ENCODE results near the gene CHD1L. TPM values are rescaled to one million over a fixed set of nuclear protein-coding genes. Genes with fewer than 3 reads are reported as not detected.

CHD1L gene
- total RNA-seq, 1 experiment from 2014 or later: 64.2 TPM

DNA sequence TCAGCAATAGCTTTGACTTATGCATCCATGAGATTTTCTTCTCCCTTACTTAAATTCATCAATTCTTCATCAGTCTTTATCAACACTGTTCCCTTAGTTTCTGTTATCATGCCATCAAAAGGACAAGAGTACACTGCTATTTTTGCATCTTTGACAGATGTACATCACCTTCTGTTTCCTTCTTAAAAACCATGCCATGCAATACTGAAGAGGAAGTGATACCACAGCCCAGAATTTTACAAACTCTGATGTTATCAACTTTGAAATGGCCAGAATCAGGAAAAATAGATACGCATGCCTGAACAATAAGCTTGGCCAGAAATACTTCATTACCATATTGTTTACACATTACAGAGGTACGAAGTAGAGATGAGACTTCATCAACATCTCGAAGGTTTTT lies 38.4 kb upstream of the CHD1L start:
- no peak for DNase-seq
- Histone ChIP-seq H2BK20ac (ENCODE audit: low read depth, low read length, poor library complexity, severe bottlenecking) (no peak overlapping the region), H2AFZ (ENCODE audit: low read length) (no peak overlapping the region), H2BK12ac (ENCODE audit: insufficient read length, low read depth, low read length) (no peak overlapping the region), H3K23ac (ENCODE audit: insufficient read length, low read depth, low read length) (no peak overlapping the region), H3K27me3 (ENCODE audit: insufficient read depth, low read length) (no peaks in the 10 kb centered on the region), H4K5ac (ENCODE audit: insufficient read length, low read depth, low read length) (no peak overlapping the region), H3K23me2 (ENCODE audit: insufficient read length, low read depth, low read length, poor library complexity, severe bottlenecking) (no peaks in the 10 kb centered on the region), H3T11ph (ENCODE audit: low read length) (no peak overlapping the region), H3K4me2 (ENCODE audit: insufficient read depth, insufficient read length, low read length) (no peak overlapping the region), H2BK5ac (ENCODE audit: insufficient read length, low read length) (no peak overlapping the region), H3K56ac (ENCODE audit: insufficient read length, low read depth, low read length) (no peak overlapping the region), H3K4me1 (ENCODE audit: insufficient read depth, low read length) (no peaks in the 10 kb centered on the region), H3K27ac (ENCODE audit: insufficient read length, low read depth, low read length) (no peak overlapping the region), H3K79me1 (ENCODE audit: insufficient read depth, low read depth, low read length, poor library complexity, severe bottlenecking) (no peaks in the 10 kb centered on the region), H3K9me3 (ENCODE audit: control insufficient read depth, low read depth, low read length) (no peaks in the 10 kb centered on the region), H3K18ac (ENCODE audit: insufficient read length, low read depth, low read length) (no peak overlapping the region), H3K14ac (ENCODE audit: insufficient read depth, low read length) (no peak overlapping the region), H2BK120ac (ENCODE audit: low read depth, low read length, poor library complexity, severe bottlenecking) (no peak overlapping the region), H3K79me2 (ENCODE audit: insufficient read depth, low read length) (no peaks in the 10 kb centered on the region), H2AK5ac (ENCODE audit: insufficient read length, low read length) (no peak overlapping the region), H4K8ac (replicated peaks; ENCODE audit: insufficient read length, low read depth, low read length) (no peak overlapping the region), H4K91ac (ENCODE audit: insufficient read length, low read depth, low read length) (no peak overlapping the region), H2BK15ac (ENCODE audit: low read depth, low read length) (no peak overlapping the region), H4K20me1 (ENCODE audit: control insufficient read depth, insufficient read depth, insufficient read length) (no peaks in the 10 kb centered on the region), H3K4ac (ENCODE audit: low read depth, low read length) (no peak overlapping the region), H3K9ac (ENCODE audit: extremely low read depth, insufficient read length, low read length) (no peak overlapping the region)
- Mint-ChIP-seq H3K36me3 (ENCODE audit: insufficient read depth in 1 of 3, low read depth in 3 of 3) (no peaks in the 10 kb centered on the region; a peak in 1 of 7 replicates), H3K27me3 (ENCODE audit: low read depth) (no peaks in the 10 kb centered on the region; the same call in 1 of the 2 replicates), H3K9me3 (no peaks in the 10 kb centered on the region), H3K27ac (no peak overlapping the region), H3K4me1 (no peaks in the 10 kb centered on the region), H3K4me3 (no peak overlapping the region)
- TF ChIP-seq, protein P1, sequence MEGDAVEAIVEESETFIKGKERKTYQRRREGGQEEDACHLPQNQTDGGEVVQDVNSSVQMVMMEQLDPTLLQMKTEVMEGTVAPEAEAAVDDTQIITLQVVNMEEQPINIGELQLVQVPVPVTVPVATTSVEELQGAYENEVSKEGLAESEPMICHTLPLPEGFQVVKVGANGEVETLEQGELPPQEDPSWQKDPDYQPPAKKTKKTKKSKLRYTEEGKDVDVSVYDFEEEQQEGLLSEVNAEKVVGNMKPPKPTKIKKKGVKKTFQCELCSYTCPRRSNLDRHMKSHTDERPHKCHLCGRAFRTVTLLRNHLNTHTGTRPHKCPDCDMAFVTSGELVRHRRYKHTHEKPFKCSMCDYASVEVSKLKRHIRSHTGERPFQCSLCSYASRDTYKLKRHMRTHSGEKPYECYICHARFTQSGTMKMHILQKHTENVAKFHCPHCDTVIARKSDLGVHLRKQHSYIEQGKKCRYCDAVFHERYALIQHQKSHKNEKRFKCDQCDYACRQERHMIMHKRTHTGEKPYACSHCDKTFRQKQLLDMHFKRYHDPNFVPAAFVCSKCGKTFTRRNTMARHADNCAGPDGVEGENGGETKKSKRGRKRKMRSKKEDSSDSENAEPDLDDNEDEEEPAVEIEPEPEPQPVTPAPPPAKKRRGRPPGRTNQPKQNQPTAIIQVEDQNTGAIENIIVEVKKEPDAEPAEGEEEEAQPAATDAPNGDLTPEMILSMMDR (conservative IDR thresholded peaks at IDR 0.05): no peak
- WGBS (ENCODE audit: extremely low coverage, insufficient read length, low lambda C conversion rate): no CpG with 5 or more reads among the region's 3 CpGs
